ENCODE results near the gene CACNA2D4. TPM values are rescaled to one million over a fixed set of nuclear protein-coding genes. Genes with fewer than 3 reads are reported as not detected.

Gene CACNA2D4
- polyA plus RNA-seq, 1 experiment, result 0.22 TPM

DNA sequence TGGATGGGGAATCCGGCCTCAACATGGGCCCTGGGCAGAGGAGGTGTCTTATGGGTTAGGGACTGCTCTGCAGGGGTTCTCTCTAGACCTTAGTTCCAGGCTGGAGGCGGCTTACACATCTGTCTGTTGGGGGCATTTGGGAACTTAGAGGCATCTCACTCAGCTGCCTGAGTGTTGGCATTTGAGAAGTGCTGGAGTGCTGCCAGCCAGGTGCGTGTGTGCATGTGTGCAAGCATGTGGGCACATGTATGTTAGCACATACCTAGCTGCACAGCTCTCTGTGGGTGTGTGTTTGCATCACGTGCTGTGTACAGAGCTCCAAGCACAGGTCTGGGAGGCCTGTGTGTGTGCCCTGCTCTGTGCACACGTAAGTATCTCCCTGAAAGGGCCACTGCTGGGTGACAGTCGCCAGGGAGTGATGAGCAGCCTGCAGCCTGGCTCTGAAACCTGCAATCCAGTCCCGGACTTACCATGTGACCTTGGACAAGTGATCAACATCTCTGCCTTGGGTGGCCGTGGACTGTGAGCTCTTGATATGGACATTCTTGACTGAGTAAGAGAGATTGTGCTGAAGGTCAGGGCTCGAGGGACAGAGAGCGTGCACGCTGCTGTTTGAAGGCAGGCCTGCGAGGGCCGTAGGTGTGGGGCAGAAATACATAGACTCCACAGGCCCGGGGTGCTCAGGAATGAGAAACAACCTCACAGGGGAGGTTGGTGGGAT, 92.9 kb downstream of the CACNA2D4 start:
- DNase-seq (ENCODE audit: low read depth, low spot score), result no peak
- CTCF ChIA-PET, result interaction anchor here (0.6 kb wide), 1 partner anchor 417 kb away, joined by 3 read pairs; no protein-coding TSS in a partner anchor
- Histone ChIP-seq H3K4me3 (ENCODE audit: low read depth, low read length) (no peak overlapping the region), H3K27ac (ENCODE audit: low read depth, low read length) (no peak overlapping the region), H3K9me3 (ENCODE audit: control insufficient read depth, insufficient read depth, low read length) (no peaks in the 10 kb centered on the region; the same call in 1 of the 2 replicates), H3K27me3 (ENCODE audit: control insufficient read depth, insufficient read depth, low read length) (peaks cover 75% of the 10 kb centered on the region)
- POLR2A ChIA-PET, result no interaction called here
- TF ChIP-seq, protein P1, sequence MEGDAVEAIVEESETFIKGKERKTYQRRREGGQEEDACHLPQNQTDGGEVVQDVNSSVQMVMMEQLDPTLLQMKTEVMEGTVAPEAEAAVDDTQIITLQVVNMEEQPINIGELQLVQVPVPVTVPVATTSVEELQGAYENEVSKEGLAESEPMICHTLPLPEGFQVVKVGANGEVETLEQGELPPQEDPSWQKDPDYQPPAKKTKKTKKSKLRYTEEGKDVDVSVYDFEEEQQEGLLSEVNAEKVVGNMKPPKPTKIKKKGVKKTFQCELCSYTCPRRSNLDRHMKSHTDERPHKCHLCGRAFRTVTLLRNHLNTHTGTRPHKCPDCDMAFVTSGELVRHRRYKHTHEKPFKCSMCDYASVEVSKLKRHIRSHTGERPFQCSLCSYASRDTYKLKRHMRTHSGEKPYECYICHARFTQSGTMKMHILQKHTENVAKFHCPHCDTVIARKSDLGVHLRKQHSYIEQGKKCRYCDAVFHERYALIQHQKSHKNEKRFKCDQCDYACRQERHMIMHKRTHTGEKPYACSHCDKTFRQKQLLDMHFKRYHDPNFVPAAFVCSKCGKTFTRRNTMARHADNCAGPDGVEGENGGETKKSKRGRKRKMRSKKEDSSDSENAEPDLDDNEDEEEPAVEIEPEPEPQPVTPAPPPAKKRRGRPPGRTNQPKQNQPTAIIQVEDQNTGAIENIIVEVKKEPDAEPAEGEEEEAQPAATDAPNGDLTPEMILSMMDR (IDR thresholded peaks at IDR 0.05; ENCODE audit: low read depth, low read length), result no peak

DNA sequence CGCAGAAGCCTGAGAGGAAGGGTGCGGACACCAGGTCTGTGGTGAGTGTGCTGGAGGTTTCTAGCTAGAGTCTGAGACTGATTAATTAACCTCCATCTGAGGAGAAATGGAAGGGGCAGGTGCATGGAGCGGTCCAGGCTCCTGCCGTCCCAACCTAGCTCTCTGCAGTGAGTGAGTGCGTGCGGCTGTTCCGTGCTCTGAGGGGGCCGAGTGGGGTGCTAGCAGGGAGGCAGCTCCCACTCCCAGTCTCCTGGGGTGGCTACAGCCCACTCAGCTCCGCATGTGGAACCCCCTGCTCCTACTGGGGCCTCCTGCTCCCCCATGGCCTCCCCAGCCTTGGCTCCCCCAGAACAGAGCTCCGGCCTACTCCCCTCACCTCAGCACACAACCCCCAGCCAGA, 95.2 kb downstream of the CACNA2D4 start:
- H3K27me3 ChIP-seq (ENCODE audit: control insufficient read depth, insufficient read depth, low read length), result peaks cover 82% of the 10 kb centered on the region
- ChIA-PET CTCF (no interaction called here), POLR2A (no interaction called here)
- H3K9me3 ChIP-seq (ENCODE audit: control insufficient read depth, insufficient read depth, low read length), result no peaks in the 10 kb centered on the region; the same call in 1 of the 2 replicates
- H3K27ac ChIP-seq (ENCODE audit: low read depth, low read length), result no peak overlapping the region
- H3K4me3 ChIP-seq (ENCODE audit: low read depth, low read length), result no peak overlapping the region
- no peak for DNase-seq (ENCODE audit: low read depth, low spot score)
- TF ChIP-seq, protein P1 (IDR thresholded peaks at IDR 0.05; ENCODE audit: low read depth, low read length), result no peak

DNA sequence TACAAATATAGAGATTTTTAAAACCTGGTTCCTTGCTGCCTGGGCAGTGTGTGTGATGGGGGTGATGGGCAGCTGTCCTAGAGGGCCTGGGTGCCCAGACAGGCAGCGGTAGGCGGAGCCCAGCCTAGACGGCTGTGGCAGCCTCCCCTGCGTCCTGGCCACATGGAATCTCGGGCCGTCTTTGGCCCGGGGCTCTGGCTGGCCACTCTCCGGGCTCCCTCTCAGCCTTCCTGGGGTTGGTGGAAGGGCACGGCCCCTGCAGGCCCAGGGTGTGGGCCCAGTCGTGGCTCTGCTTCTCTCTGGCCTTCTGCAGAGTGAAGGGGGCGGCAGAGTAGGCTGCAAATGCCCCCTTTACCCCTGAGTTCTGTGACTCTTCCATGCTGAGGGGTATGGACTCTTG, 95.8 kb downstream of the CACNA2D4 start:
- ChIA-PET POLR2A (no interaction called here), CTCF (no interaction called here)
- H3K4me3 ChIP-seq (ENCODE audit: low read depth, low read length), result no peak overlapping the region
- no peaks in the 10 kb centered on the region; the same call in 1 of the 2 replicates for H3K9me3 ChIP-seq (ENCODE audit: control insufficient read depth, insufficient read depth, low read length)
- TF ChIP-seq, protein P1 (IDR thresholded peaks at IDR 0.05; ENCODE audit: low read depth, low read length), result no peak
- DNase-seq (ENCODE audit: low read depth, low spot score), result no peak
- no peak overlapping the region for H3K27ac ChIP-seq (ENCODE audit: low read depth, low read length)
- peaks cover 81% of the 10 kb centered on the region for H3K27me3 ChIP-seq (ENCODE audit: control insufficient read depth, insufficient read depth, low read length)

DNA sequence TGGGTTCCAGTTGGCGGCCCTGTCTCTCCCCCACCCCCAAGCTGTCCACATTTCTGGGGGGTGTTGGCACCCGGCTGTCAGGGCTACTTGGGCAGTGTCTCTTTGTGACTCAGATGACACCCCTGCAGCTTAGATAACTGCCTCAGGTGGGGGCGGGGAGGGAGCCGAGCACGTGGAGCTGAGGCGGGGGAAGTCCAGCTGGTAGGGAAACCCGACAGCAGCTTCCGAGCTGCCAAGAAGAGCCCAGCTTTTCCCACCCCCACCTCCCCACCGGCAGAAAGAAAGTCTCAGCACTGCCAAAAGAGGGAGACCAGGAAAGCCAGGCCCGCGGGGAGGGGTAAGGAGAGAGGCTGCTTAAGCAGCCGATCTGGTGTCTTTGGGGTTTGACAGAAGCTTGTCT, 96.6 kb downstream of the CACNA2D4 start:
- CTCF ChIA-PET, result interaction anchor here (1.4 kb wide), 1 partner anchor 118 kb away, joined by 4 read pairs; no protein-coding TSS in a partner anchor
- DNase-seq (ENCODE audit: low read depth, low spot score), result no peak

DNA sequence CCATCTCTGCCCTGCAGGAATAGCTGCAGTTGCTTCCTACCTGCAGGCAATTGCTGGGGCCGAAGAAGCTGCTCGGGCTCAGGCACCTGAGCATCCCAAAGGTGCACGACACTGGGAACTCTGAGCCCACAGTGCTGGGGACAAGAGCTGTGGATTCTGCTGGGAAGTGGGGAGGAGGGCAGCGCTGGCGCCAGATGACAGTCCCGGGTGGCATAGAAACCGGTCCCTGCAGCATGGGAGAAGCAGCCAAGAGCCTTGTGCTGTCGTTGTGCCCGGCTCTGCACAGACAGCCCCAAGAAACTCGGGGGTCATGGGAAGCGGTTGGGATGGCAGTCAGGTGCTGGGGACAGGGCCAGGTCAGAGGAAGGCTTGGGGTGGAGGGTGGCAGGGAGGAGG, 97.6 kb downstream of the CACNA2D4 start:
- ChIA-PET POLR2A (no interaction called here), CTCF (interaction anchor here (1.4 kb wide), 1 partner anchor 119 kb away, joined by 4 read pairs; no protein-coding TSS in a partner anchor)
- TF ChIP-seq, protein P1 (IDR thresholded peaks at IDR 0.05; ENCODE audit: low read depth, low read length), result no peak
- Histone ChIP-seq H3K27me3 (ENCODE audit: control insufficient read depth, insufficient read depth, low read length) (peaks cover 81% of the 10 kb centered on the region), H3K27ac (ENCODE audit: low read depth, low read length) (no peak overlapping the region), H3K4me3 (ENCODE audit: low read depth, low read length) (no peak overlapping the region), H3K9me3 (ENCODE audit: control insufficient read depth, insufficient read depth, low read length) (peaks cover 3% of the 10 kb centered on the region; the same call in 1 of the 2 replicates)
- no peak for DNase-seq (ENCODE audit: low read depth, low spot score)

More for the DNA sequence above, 96.6 kb downstream of the CACNA2D4 start:
- POLR2A ChIA-PET, result no interaction called here
- Histone ChIP-seq H3K9me3 (ENCODE audit: control insufficient read depth, insufficient read depth, low read length) (peaks cover 3% of the 10 kb centered on the region; the same call in 1 of the 2 replicates), H3K27ac (ENCODE audit: low read depth, low read length) (no peak overlapping the region), H3K27me3 (ENCODE audit: control insufficient read depth, insufficient read depth, low read length) (peaks cover 78% of the 10 kb centered on the region), H3K4me3 (ENCODE audit: low read depth, low read length) (no peak overlapping the region)
- TF ChIP-seq, protein P1 (IDR thresholded peaks at IDR 0.05; ENCODE audit: low read depth, low read length), result no peak

All from AG04450 (cell line).